GM12878 (cell line): ENCODE results near the gene DUSP10. TPM values are rescaled to one million over a fixed set of nuclear protein-coding genes. Genes with fewer than 3 reads are reported as not detected.

ENCODE experiments used
- ATAC-seq: fragments of 200-7000 bp; cut with Tn5 transposase; 3 replicates; pipeline ENCODE4 v1.9.1; 2020; ENCODE audit warnings: mild to moderate bottlenecking, moderate library complexity
- BruUV-seq: library from RNA; stranded (reverse); fragments of 400-500 nt; replicated peaks from 2 replicates; lab custom pipeline; 2021; lab: Mats Ljungman, UMichigan
- CTCF ChIA-PET: fragments of 300-600 bp; sonication (Branson Sonifier 250); formaldehyde crosslinking; extraction: SDS; loops from one replicate; lab custom pipeline; 2021; ENCODE audit warnings: inconsistent platforms; lab: Yijun Ruan, JAX
- POLR2A ChIA-PET: fragments of 350-600 bp; formaldehyde crosslinking; extraction: SDS; loops from one replicate; lab custom pipeline; 2021; ENCODE audit warnings: inconsistent platforms; lab: Charles Lee
- RAD21 ChIA-PET: fragments of 300-600 bp; sonication (Branson Sonifier 250); formaldehyde crosslinking; loops from one replicate; lab custom pipeline; 2023; ENCODE audit warnings: antibody characterized with exemption; ENCODE audit not compliant: unreplicated experiment; lab: Charles Lee
- SMC1A ChIA-PET: fragments of 300-600 bp; sonication (Branson Sonifier 250); formaldehyde crosslinking; loops from one replicate; lab custom pipeline; 2023; ENCODE audit not compliant: unreplicated experiment, uncharacterized antibody; lab: Charles Lee
- DNase-seq: peaks from one replicate; pipeline ENCODE4 v3.0.0-alpha.2; 2011; ENCODE audit warnings: low read depth, low spot score
- FAIRE-seq: peaks from 3 replicates; lab custom pipeline; 2011; peaks lifted over from hg19 to GRCh38; lab: Jason Lieb, UNC
- H2AFZ ChIP-seq: 2 replicates; pipeline ENCODE4 v1.6.0; 2011; ENCODE audit warnings: low read depth, low read length, control low read depth; ENCODE audit not compliant: control insufficient read depth
- H3K27ac ChIP-seq: 2 replicates; pipeline ENCODE4 v1.5.1; 2011; ENCODE audit warnings: control low read depth; ENCODE audit not compliant: control insufficient read depth, insufficient read depth
- H3K27me3 ChIP-seq, 2 experiments: replicated peaks in 1 of 2; 2 replicates each; pipeline versions ENCODE4 v1.6.0 to v1.6.1; 2011; ENCODE audit warnings: low read length in 1 of 2; ENCODE audit not compliant: control insufficient read depth in 2 of 2, insufficient read depth in 2 of 2
- H3K36me3 ChIP-seq, 2 experiments: 2 replicates each; pipeline ENCODE4 v1.5.1; 2011; ENCODE audit warnings: low read length in 1 of 2; ENCODE audit not compliant: control insufficient read depth in 2 of 2, insufficient read depth in 2 of 2
- H3K4me1 ChIP-seq: 2 replicates; pipeline ENCODE4 v1.6.1; 2011; ENCODE audit warnings: mild to moderate bottlenecking, low read length, moderate library complexity, mixed read lengths; ENCODE audit not compliant: control insufficient read depth, insufficient read depth
- H3K4me2 ChIP-seq: 2 replicates; pipeline ENCODE4 v1.6.0; 2011; ENCODE audit warnings: control low read depth; ENCODE audit not compliant: control insufficient read depth, insufficient read depth
- H3K4me3 ChIP-seq: fragments of 200-600 bp; sonication (generic); 2 replicates; pipeline ENCODE4 v1.5.1; 2016
- H3K79me2 ChIP-seq: 2 replicates; pipeline ENCODE4 v1.6.0; 2011; ENCODE audit warnings: low read length; ENCODE audit not compliant: control insufficient read depth, insufficient read depth
- H3K9ac ChIP-seq: 2 replicates; pipeline ENCODE4 v1.8.0; 2011; ENCODE audit warnings: low read length, control low read depth, mixed read lengths; ENCODE audit not compliant: control insufficient read depth, insufficient read depth
- H3K9me3 ChIP-seq: replicated peaks from 3 replicates; pipeline ENCODE4 v1.5.1; 2011; ENCODE audit warnings: mild to moderate bottlenecking, low read length; ENCODE audit not compliant: control insufficient read depth, insufficient read depth
- H4K20me1 ChIP-seq: 2 replicates; pipeline ENCODE4 v1.6.0; 2011; ENCODE audit not compliant: control insufficient read depth, insufficient read depth
- CREB1 ChIP-seq: IDR thresholded peaks from 2 replicates; pipeline ENCODE4 v1.6.1; 2012; ENCODE audit warnings: low read depth, mild to moderate bottlenecking, inconsistent platforms
- POU2F2 ChIP-seq: IDR thresholded peaks from 3 replicates; pipeline ENCODE4 v1.6.1; 2011; ENCODE audit warnings: low read depth, mild to moderate bottlenecking, low read length, borderline replicate concordance
- SIN3A ChIP-seq: IDR thresholded peaks from 2 replicates; pipeline ENCODE4 v1.6.1; 2012; ENCODE audit warnings: low read depth, low read length, improper control_type of control experiment
- SREBF2 ChIP-seq: IDR thresholded peaks from 2 replicates; pipeline ENCODE4 v1.6.1; 2012; ENCODE audit warnings: mild to moderate bottlenecking, low read length
- WGBS: methylation state at CpG from one replicate; pipeline ENCODE4 v1.1.6; 2016; ENCODE audit warnings: low lambda C conversion rate; ENCODE audit not compliant: insufficient replicate concordance, insufficient coverage; ENCODE audit errors: missing lambda C conversion rate; 5-methylcytosine and 5-hydroxymethylcytosine counted together
- in situ Hi-C: fragments of 300-500 bp; cut with MboI; formaldehyde crosslinking; loops from 9 replicates; pipeline ENCODE4 v1.14.3; 2018; ENCODE audit warnings: mixed read lengths
- intact Hi-C: fragments of 100-400 bp; cut with micrococcal nuclease; formaldehyde crosslinking; loops from one replicate; pipeline ENCODE4 v1.14.2; 2022; ENCODE audit not compliant: unreplicated experiment
- polyA plus RNA-seq, 11 experiments: library from polyadenylated mRNA; depleted of rRNA in 4 of 11; unstranded in 6 of 11; stranded (reverse) in 5 of 11; fragments of >200 nt; fragmentation: Nextera tagmentation in 4 of 11; fragmentation: Illumina TruSeq in 1 of 11; extraction: Ambion mirVana in 4 of 11; extraction: Trizol in 1 of 11; gene quantifications; 1 replicate in 1 of 11; 2 replicates in 10 of 11; pipeline versions ENCODE4 v1.2.1 to v1.2.3, GENCODE V29; 2011 to 2016; ENCODE audit warnings: inconsistent platforms in 2 of 11, missing spikeins in 2 of 11, low read depth in 1 of 11
- total RNA-seq, 4 experiments: library from RNA; depleted of rRNA in 3 of 4; stranded (reverse); fragments of >200 nt in 3 of 4; fragmentation: Illumina TruSeq in 1 of 4; extraction: Trizol in 1 of 4; gene quantifications; 2 replicates each; pipeline versions ENCODE4 v1.2.1 to v1.2.3, GENCODE V29; 2013 to 2021
- TF ChIP-seq, protein P1 (sequence below): fragments of 450-650 bp; formaldehyde crosslinking; IDR thresholded peaks from 2 replicates; pipeline ENCODE4 v1.4.0; 2020; ENCODE audit warnings: mild to moderate bottlenecking, moderate library complexity
- TF ChIP-seq, protein P2 (sequence below): IDR thresholded peaks from 2 replicates; pipeline ENCODE4 v1.6.1; 2012; ENCODE audit warnings: low read depth, low read length, improper control_type of control experiment
- TF ChIP-seq, protein P3 (sequence below): IDR thresholded peaks from 2 replicates; pipeline ENCODE4 v1.6.1; 2012; ENCODE audit warnings: low read length, inconsistent platforms

The DUSP10 gene
- total and polyA plus RNA-seq, 10 of the 15 experiments (the other 5 are each of a cell fraction or from before 2014, with no cell fraction given), result 20.3 to 38.4 (median 27.8) TPM

- Histone ChIP-seq H3K4me2 (no peak overlapping the region), H3K4me1 (peaks cover 22% of the 10 kb centered on the region), H4K20me1 (no peaks in the 10 kb centered on the region), H3K9me3 (no peaks in the 10 kb centered on the region), H3K27ac (no peak overlapping the region), H3K79me2 (peaks cover 93% of the 10 kb centered on the region), H3K36me3 (peaks cover 14 to 18% of the 10 kb centered on the region in 2 experiments; a peak in 3 of 4 replicates), H2AFZ (no peak overlapping the region), H3K27me3 (no peaks in the 10 kb centered on the region), H3K9ac (no peak overlapping the region), H3K4me3 (no peak overlapping the region)
- SMC1A ChIA-PET, result interaction anchor here (0.9 to 13.9 kb wide), 5 partner anchors 7 to 75 kb away, joined by 3 to 292 read pairs (median 4); no protein-coding TSS in a partner anchor
- WGBS, result 93% methylated on average over 2 of the region's 2 CpGs
- POLR2A ChIA-PET, result interaction anchor here (0.8 to 4.5 kb wide), 5 partner anchors 11 to 24 kb away, joined by 3 to 23 read pairs (median 4); partner anchors contain the start of gene DUSP10
- CTCF ChIA-PET, result interaction anchor here (1.3 to 2.2 kb wide), 3 partner anchors 12 to 174 kb away, joined by 4 to 8 read pairs (median 6); no protein-coding TSS in a partner anchor
- TF ChIP-seq SIN3A, result no peak
- TF ChIP-seq CREB1, result no peak
- TF ChIP-seq, protein P1, sequence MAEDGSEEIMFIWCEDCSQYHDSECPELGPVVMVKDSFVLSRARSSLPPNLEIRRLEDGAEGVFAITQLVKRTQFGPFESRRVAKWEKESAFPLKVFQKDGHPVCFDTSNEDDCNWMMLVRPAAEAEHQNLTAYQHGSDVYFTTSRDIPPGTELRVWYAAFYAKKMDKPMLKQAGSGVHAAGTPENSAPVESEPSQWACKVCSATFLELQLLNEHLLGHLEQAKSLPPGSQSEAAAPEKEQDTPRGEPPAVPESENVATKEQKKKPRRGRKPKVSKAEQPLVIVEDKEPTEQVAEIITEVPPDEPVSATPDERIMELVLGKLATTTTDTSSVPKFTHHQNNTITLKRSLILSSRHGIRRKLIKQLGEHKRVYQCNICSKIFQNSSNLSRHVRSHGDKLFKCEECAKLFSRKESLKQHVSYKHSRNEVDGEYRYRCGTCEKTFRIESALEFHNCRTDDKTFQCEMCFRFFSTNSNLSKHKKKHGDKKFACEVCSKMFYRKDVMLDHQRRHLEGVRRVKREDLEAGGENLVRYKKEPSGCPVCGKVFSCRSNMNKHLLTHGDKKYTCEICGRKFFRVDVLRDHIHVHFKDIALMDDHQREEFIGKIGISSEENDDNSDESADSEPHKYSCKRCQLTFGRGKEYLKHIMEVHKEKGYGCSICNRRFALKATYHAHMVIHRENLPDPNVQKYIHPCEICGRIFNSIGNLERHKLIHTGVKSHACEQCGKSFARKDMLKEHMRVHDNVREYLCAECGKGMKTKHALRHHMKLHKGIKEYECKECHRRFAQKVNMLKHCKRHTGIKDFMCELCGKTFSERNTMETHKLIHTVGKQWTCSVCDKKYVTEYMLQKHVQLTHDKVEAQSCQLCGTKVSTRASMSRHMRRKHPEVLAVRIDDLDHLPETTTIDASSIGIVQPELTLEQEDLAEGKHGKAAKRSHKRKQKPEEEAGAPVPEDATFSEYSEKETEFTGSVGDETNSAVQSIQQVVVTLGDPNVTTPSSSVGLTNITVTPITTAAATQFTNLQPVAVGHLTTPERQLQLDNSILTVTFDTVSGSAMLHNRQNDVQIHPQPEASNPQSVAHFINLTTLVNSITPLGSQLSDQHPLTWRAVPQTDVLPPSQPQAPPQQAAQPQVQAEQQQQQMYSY, result no peak
- no peak for TF ChIP-seq POU2F2
- TF ChIP-seq, protein P2, sequence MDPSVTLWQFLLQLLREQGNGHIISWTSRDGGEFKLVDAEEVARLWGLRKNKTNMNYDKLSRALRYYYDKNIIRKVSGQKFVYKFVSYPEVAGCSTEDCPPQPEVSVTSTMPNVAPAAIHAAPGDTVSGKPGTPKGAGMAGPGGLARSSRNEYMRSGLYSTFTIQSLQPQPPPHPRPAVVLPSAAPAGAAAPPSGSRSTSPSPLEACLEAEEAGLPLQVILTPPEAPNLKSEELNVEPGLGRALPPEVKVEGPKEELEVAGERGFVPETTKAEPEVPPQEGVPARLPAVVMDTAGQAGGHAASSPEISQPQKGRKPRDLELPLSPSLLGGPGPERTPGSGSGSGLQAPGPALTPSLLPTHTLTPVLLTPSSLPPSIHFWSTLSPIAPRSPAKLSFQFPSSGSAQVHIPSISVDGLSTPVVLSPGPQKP, result no peak
- no peak for TF ChIP-seq SREBF2
- TF ChIP-seq, protein P3, sequence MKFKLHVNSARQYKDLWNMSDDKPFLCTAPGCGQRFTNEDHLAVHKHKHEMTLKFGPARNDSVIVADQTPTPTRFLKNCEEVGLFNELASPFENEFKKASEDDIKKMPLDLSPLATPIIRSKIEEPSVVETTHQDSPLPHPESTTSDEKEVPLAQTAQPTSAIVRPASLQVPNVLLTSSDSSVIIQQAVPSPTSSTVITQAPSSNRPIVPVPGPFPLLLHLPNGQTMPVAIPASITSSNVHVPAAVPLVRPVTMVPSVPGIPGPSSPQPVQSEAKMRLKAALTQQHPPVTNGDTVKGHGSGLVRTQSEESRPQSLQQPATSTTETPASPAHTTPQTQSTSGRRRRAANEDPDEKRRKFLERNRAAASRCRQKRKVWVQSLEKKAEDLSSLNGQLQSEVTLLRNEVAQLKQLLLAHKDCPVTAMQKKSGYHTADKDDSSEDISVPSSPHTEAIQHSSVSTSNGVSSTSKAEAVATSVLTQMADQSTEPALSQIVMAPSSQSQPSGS, result no peak
- BruUV-seq, result no TSS peak
- intact Hi-C loops (no loop called here), in situ Hi-C loops (no loop called here)
- FAIRE-seq (no peak), DNase-seq (no peak), ATAC-seq (no peak)
- RAD21 ChIA-PET, result interaction anchor here (1.0 kb wide), 1 partner anchor 12 kb away, joined by 3 read pairs; no protein-coding TSS in a partner anchor
Observed at GRCh38 chr1:221717485-221717853, 24.4 kb downstream of the DUSP10 start.
